WI38 (cell line): ENCODE measurements around the gene C10orf90.

Source experiments
- H3K4me3 ChIP-seq: 2 replicates; pipeline ENCODE4 v1.5.1; 2011; ENCODE audit warnings: low read depth, mild to moderate bottlenecking, control low read depth, low read length
- TF ChIP-seq, protein P1 (sequence below): IDR thresholded peaks from 2 replicates; pipeline ENCODE4 v1.5.1; 2012; ENCODE audit warnings: low read depth, mild to moderate bottlenecking, control low read depth, low read length

Gene C10orf90

DNA sequence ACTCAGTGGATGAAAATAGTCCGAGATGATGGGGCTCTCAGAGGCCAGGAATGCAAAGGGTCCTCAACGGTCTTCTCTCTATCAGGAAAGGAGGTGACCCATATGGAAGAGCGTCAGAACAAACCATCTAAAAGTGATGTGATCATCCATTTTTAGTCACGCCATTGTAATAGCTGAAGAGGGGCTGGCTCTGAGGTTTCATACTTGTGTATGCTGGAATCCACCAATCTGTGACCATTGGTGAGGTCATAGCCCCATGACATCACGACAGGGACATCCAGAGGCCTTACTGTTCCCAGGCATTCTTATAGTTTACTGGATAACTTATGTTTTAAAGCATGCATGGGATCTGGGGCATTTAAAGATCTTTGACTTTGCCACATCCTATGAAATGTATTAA, 83.6 kb downstream of the C10orf90 start:
- H3K4me3 ChIP-seq, result no peak overlapping the region
- TF ChIP-seq, protein P1, sequence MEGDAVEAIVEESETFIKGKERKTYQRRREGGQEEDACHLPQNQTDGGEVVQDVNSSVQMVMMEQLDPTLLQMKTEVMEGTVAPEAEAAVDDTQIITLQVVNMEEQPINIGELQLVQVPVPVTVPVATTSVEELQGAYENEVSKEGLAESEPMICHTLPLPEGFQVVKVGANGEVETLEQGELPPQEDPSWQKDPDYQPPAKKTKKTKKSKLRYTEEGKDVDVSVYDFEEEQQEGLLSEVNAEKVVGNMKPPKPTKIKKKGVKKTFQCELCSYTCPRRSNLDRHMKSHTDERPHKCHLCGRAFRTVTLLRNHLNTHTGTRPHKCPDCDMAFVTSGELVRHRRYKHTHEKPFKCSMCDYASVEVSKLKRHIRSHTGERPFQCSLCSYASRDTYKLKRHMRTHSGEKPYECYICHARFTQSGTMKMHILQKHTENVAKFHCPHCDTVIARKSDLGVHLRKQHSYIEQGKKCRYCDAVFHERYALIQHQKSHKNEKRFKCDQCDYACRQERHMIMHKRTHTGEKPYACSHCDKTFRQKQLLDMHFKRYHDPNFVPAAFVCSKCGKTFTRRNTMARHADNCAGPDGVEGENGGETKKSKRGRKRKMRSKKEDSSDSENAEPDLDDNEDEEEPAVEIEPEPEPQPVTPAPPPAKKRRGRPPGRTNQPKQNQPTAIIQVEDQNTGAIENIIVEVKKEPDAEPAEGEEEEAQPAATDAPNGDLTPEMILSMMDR, result no peak

DNA sequence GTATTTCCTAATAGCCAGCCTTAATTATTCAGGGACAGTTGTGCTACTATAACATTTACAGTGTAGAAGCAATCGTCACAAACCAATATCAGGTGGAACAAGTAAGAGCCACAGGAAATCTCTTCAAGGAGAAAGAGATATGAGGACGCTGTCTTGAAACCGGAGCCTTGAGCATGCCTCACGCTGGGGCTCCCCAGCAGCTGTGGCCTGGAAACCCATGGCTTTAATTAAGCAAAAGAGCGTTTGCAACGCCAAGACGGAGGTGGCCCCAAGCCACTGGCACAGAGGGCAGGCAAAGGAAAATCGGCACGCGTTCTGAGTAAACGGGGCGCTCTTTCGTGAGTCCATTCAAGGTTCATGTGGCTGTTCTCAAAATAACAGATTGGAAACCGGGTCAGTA, 84.4 kb downstream of the C10orf90 start:
- TF ChIP-seq, protein P1, result no peak
- H3K4me3 ChIP-seq, result no peak overlapping the region

DNA sequence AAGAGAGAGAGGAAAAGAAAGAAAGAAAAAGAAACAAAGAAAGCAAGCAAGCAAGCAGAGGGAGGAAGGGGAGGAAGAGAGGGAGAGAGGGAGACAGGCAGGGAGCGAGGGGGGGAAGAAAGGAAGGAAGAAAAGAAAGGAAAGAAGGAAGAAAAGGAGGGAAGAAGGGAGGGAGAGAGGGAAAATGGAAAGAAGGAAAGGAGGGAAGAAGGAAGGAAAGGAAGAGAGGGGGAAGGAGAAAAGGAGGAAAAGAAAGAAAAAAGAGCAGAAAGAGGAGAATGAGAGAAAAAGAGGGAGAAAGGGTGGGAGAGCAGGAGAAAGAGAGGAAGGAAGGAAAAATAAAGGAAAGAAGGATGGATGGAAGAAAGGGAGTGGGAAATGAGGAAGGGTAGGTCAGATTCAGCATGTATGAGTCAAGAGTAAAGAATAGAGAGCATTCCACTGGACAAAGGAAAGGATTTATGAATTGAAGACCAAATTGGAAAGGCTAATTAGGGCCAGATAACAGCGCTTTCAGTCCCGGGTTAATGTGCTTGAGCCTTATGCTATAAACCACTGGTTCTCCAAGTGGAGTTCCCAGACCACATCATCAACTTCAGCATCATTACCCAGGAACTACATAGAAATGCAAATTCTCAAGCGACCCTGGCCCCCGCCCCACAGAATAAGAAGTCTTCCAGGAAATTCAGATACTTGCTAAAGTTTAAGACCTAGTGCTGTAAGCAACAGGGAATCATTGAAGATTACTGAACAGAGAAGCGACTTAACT, 85.1 kb downstream of the C10orf90 start:
- H3K4me3 ChIP-seq, result no peak overlapping the region
- TF ChIP-seq, protein P1, result no peak

DNA sequence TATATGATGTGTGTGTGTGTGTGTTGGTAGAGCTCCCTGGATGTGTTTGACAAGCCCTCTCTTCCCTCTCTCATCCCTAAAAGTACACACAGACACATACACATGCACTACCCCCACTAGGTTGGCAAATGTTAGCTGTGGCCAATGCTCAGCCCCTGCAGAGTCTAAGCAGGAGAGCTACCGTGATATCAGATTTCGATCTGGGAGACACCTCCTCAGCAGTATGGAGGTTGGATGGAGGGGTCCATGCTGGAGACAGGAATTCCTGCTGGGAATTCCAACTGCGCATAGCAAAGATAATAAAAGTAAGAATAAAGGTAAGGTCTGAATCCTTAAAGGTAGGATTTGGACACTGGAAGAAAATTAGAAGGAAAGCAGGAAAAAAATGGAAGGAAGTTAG, 85.7 kb downstream of the C10orf90 start:
- no peak overlapping the region for H3K4me3 ChIP-seq
- TF ChIP-seq, protein P1, result no peak

DNA sequence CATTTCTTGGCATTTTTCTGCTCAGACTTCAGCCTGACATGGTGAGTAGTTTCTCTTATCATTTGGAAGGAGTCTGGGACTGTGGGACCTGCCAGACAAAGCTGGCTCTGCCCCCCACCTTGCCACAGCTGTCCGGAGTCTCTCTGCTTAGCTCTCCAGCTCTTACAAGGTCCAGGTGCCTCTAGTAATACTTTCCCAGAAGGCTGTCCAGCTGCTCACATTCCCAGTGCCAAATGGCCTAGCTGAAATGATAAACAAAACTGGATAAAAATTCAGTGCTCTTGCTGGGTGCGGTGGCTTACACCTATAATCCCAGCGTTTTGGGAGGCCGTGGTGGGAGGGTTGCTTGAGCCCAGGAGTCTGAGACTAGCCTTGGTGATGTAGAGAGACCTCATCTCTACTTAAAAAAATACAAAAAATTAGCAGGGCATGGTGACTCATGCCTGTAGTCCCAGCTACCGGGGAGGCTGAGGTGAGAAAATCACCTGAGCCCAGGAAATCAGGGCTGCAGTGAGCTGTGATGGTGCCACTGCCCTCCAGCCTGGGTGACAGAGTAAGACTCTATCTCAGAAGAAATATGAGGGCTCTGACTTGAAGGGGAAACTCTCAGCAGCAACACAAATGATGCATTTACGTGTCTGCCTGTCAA, 86.8 kb downstream of the C10orf90 start:
- no peak overlapping the region for H3K4me3 ChIP-seq
- TF ChIP-seq, protein P1, result no peak

DNA sequence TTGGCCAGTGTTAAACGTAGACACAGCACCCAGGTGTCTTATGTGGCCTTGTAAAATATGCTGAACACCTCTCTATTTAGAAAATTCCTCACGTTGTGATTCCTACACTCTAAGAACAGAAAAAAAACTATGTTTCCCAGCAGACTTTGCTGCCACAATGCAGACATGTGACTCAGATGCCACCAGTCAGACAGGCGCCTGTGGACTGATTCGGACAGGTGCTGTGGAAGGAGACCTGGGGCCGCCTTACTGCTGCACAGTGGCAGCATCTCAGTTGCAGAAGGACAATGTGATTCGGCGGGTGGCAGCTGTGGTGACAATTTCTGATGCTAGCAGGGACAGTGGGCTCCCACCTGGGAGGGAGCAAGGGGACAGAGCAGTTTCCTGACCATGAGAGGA, 88.8 kb downstream of the C10orf90 start:
- TF ChIP-seq, protein P1, result no peak
- no peak overlapping the region for H3K4me3 ChIP-seq
